ENCODE results near the gene SNX32.

GRCh38 chr11:65817312-65817834, 16.4 kb upstream of the SNX32 start:
- TF ChIP-seq CTCF (conservative IDR thresholded peaks at IDR 0.05; ENCODE audit: low read length), result no peak
- TF ChIP-seq EZH2phosphoT487 (IDR thresholded peaks at IDR 0.05; ENCODE audit: borderline replicate concordance), result no peak
